ENCODE results near the gene ABLIM2.

Gene ABLIM2

GRCh38 chr4:7973545-7973981 lies 185.1 kb downstream of the ABLIM2 start:
- no peak overlapping the region for H3K27ac ChIP-seq
- no peak for TF ChIP-seq CTCF (conservative IDR thresholded peaks at IDR 0.05)

GRCh38 chr4:7971881-7972500 lies 186.6 kb downstream of the ABLIM2 start:
- TF ChIP-seq CTCF (conservative IDR thresholded peaks at IDR 0.05): no peak
- H3K27ac ChIP-seq: no peak overlapping the region

GRCh38 chr4:7971159-7971631 lies 187.4 kb downstream of the ABLIM2 start:
- no peak overlapping the region for H3K27ac ChIP-seq
- TF ChIP-seq CTCF (conservative IDR thresholded peaks at IDR 0.05): no peak

- no peak overlapping the region for H3K27ac ChIP-seq
- TF ChIP-seq CTCF (conservative IDR thresholded peaks at IDR 0.05): no peak
These were observed 188.2 kb downstream of the ABLIM2 start for GRCh38 chr4:7970361-7970946.

GRCh38 chr4:7968262-7968896 lies 190.2 kb downstream of the ABLIM2 start:
- no peak overlapping the region for H3K27ac ChIP-seq
- no peak for TF ChIP-seq CTCF (conservative IDR thresholded peaks at IDR 0.05)

GRCh38 chr4:7967501-7968261 lies 190.9 kb downstream of the ABLIM2 start:
- H3K27ac ChIP-seq: no peak overlapping the region
- no peak for TF ChIP-seq CTCF (conservative IDR thresholded peaks at IDR 0.05)

- H3K27ac ChIP-seq: no peak overlapping the region
- no peak for TF ChIP-seq CTCF (conservative IDR thresholded peaks at IDR 0.05)
These were observed 191.6 kb downstream of the ABLIM2 start for GRCh38 chr4:7967063-7967440.
